Inflammatory macrophage treated with lipopolysaccharide for 1 hour (primary cell): Measurements from ENCODE around the gene AGAP1.

Source experiments
- DNase-seq, 2 donors: peaks; one replicate each; pipeline ENCODE4 v3.0.0-alpha.2; 2020 to 2022

The AGAP1 gene

GRCh38 chr2:235903782-235904584, 410.1 kb downstream of the AGAP1 start:
- DNase-seq: no peak

DNA sequence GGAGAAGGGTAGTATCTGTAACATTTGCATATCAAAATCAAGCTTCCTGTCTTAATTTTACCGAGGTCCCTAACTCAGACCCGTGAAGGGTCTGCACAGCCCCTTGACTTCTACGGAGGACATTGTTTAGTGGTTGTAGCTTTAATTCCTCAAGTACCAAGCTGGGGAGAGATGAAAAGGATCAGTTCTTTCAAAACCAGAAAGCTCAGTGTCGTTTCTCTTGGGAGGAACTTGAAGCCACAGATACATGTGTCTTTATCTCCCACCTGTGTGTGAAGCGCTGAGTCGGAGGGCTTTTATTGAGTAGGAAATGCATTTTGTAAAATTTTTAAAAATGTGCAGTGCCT, 410.7 kb downstream of the AGAP1 start:
- no peak for DNase-seq

GRCh38 chr2:235908826-235909225, 415.0 kb downstream of the AGAP1 start:
- DNase-seq: no peak

DNA sequence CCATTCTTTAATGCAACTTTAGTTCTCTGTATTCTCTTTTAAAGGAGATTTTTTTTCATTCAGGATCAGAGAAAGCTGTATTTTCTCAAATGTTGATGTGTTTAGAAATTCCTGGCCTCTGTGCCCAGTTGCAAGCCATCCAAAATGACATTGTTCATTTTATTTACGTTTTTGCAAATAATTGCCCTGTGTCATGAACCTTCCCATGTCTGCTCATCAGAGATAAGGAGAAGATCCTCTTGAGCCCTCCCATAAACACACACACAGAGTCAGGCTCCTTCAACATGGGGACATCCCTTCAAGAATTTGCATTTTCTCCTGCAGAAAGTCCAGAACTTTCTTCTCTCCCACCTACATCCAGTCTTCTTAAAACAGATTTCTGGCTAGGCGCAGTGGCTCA, 415.5 kb downstream of the AGAP1 start:
- DNase-seq: no peak

GRCh38 chr2:235910067-235910466, 416.2 kb downstream of the AGAP1 start:
- no peak for DNase-seq

GRCh38 chr2:235911125-235911524, 417.3 kb downstream of the AGAP1 start:
- no peak for DNase-seq

GRCh38 chr2:235911633-235912233, 417.9 kb downstream of the AGAP1 start:
- no peak for DNase-seq

DNA sequence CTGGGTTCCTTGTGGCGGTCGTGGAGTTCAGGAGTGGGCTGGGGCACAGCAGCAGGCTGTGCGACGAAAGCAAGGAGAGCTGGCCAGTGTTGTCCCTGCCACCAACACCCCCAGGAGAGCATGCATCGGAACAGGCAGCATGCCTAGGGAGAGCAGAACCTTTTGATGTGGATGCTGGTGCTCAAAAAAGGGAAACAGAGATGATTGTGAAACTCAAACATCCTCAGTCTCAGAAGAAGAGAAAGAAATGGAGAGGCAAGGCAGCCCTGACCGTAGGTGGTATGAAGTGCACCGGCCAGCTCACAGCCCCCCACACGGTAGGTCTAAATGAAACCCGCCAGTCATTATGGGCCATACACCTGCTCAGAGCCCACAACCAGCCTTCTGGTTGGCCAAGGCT, 420.9 kb downstream of the AGAP1 start:
- no peak for DNase-seq

DNA sequence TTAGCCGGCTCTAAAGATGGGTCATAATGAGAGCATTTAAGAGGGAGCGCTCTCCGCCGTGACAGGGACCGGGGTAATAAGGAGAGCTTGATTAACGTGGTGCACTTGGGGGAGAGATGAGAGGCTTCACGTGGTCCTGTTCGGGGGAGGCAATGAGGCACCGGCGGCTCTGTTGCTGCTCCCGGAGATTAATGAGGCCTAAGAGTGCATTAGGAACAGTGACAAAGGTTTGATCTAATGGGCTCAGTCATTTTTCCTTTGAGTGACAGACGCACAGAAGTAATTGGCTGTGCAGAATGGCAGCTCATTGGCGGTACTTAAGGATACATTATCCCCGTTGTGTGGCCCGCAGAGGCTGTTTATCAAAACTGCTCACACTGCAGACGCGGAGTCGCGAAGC, 423.7 kb downstream of the AGAP1 start:
- no peak for DNase-seq

GRCh38 chr2:235918876-235919275, 425.0 kb downstream of the AGAP1 start:
- DNase-seq: no peak

- no peak for DNase-seq
Observed at GRCh38 chr2:235920216-235920865, 426.5 kb downstream of the AGAP1 start.

- DNase-seq: no peak
Observed at GRCh38 chr2:235921508-235922191, 427.8 kb downstream of the AGAP1 start.

- DNase-seq: no peak
Observed at GRCh38 chr2:235922839-235923238, 429.0 kb downstream of the AGAP1 start.

GRCh38 chr2:235923859-235924674, 430.2 kb downstream of the AGAP1 start:
- DNase-seq: no peak

DNA sequence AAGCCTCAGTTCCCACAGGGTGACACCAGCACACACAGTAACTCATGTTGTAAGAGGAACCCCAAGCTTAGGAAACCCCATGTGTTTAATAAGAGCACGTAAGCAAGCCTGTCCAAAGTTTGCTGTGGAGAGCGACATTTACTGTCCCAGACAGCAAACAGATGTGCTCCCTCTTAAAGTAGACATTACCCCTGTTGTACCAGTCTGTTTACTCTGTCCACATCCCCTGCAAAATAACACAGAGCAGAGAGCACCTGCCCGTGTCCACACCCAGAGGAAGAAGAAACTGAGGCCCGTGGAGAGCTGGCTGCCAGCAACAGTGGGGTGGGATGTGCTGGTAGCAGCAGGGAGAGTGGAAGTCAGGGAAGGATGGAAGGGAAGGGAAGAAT, 430.8 kb downstream of the AGAP1 start:
- DNase-seq: no peak

DNA sequence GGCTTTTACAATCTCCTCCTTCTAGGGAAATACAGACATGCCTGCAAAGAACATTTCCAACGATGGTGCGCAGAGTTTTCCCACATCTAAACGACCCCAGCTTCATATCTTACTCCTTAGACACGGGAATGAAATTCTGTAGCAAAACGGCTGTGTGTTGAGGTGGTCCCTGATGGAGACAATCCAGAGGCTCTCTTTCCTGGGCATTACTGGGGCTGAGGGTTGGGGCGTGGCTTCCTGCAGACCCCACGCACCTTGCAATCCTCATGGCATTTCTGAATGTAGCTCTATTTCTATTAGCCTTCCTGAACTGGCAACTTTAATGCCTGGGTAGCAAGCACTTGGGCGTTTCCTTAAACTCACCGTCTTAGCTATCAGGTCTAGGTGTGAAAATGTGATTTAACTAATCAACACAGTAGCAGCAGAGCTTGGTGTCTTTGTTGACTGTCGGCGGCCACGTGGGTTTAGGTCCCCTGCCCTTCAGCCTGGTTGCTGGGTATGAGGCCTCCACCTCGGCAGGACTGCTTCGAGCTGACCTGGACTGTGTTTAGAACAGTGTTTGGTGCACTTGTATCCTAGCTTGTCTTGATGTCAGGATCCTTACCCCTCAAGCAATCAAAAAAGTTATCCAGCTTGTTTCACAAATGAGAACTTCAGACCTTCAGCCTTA, 431.5 kb downstream of the AGAP1 start:
- DNase-seq: no peak

DNA sequence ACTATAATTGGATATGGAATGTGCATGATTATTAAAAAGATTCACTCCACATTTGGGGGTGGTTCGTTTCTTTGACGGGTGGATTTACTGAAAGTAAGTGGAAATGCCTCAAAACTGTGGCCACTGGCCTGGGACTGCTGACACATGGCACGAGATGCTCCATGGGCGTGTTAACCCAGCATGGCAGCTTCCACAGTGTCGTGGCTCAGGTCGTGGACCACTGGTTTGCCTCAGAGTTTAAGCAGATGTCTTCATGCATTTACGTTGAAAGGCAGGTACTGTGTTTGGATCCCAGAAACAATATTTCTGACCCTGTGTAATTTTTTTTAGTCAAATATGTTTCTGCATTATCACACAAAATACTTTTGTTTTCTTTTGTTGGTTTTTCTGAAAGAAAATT, 432.4 kb downstream of the AGAP1 start:
- DNase-seq: no peak

DNA sequence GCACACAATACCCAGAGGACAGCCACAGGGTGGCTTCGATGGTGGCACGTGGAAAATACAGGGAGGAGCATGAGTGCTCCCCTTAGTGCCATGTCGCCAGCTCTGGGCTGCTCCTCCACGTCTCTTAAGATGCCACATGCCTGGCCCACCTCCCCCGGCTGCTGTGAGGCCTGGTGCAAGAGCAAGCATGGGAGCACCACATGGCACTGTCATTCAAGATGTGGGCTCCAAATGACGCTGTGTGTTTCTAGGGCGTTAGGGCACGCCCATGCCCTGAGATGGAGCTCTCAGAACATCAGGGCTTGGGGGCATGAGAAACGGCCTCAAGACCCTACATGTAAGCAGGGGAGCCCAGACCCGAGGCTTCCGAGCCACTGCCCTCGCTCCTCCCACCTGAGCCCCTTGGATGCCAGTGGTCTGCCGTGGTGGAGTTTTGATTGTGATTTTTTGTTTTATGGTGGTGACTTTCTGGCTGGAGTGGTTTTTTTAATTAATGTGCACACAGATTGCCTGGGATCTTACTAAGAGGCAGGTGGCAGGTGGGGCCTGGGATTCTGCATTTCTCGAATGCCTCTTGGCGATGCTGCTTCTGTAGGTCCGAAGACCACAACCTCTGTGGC, 435.0 kb downstream of the AGAP1 start:
- no peak for DNase-seq

GRCh38 chr2:235930701-235931100, 436.9 kb downstream of the AGAP1 start:
- no peak for DNase-seq

- DNase-seq: no peak
Observed at GRCh38 chr2:235931676-235932075, 437.8 kb downstream of the AGAP1 start.

DNA sequence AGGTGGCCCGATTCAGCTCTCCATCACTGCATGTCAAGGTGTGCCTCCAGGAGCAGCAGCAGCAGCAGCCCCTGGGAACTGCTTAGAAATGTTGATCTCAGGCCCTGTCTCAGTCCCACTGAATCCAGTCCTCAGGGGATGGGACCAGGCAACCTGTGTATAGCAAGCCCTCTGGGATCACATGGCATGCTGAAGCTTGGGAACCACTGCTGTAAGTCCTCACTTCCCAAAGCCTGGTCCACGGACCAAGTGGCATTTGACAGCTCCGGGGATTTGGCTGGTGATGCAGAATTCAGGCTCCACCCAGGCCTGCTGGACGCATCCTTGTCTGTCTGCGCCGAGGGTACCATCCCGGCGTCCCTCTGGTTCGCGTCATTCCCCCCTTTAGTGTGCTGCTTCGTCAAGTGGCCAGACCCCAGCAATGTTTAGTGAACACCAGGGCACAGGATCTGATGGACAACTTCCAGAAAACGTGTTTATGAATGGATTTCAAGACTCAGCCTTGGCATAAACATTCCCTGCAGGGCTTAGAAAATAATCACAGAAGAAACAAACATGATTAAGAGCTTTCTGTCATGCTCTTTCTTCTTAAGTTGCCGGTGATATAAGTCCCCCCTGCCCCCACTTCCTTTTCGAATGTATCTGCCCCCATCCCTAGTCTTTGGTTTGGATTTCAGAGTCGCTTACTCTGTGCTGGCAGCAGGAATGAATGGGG, 440.4 kb downstream of the AGAP1 start:
- no peak for DNase-seq
